ENCODE data around the gene TPK1.

- no peak for TF ChIP-seq CTCF (conservative IDR thresholded peaks at IDR 0.05 in 1 of 2, IDR thresholded peaks at IDR 0.05 in 1 of 2; ENCODE audit: low read depth in 1 of 2, low read length in 2 of 2)
- TF ChIP-seq EZH2 (IDR thresholded peaks at IDR 0.05; ENCODE audit: low read length, missing control alignments) = no peak
Measured at GRCh38 chr7:144628176-144628575, 207.7 kb downstream of the TPK1 start.
